K562 (cell line): ENCODE results near the gene ADAM15. TPM values are rescaled to one million over a fixed set of nuclear protein-coding genes. Genes with fewer than 3 reads are reported as not detected.

Experiments
- CEBPG ChIP-seq, 3 experiments: fragments of 200-800 bp in 1 of 3; sonication (Bioruptor generic) in 1 of 3; sonication (generic) in 1 of 3; formaldehyde crosslinking in 1 of 3; IDR thresholded peaks in 2 of 3; conservative IDR thresholded peaks in 1 of 3; 2 replicates each; pipeline versions ENCODE4 v1.6.1 to v1.8.0; 2016 to 2022; ENCODE audit warnings: missing compliant biosample characterization in 2 of 3, missing genetic modification characterization in 2 of 3, mild to moderate bottlenecking in 1 of 3, missing genetic modification reagents in 1 of 3
- CREB3L1 ChIP-seq: fragments of 450-650 bp; IDR thresholded peaks from 2 replicates; pipeline ENCODE4 v1.6.1; 2014; ENCODE audit warnings: low read depth, mild to moderate bottlenecking, moderate library complexity, borderline replicate concordance
- FOXP1 ChIP-seq: sonication (generic); formaldehyde crosslinking; IDR thresholded peaks from 2 replicates; pipeline ENCODE4 v1.8.0; 2022; ENCODE audit warnings: mild to moderate bottlenecking, missing genetic modification reagents
- FOXP4 ChIP-seq: sonication (generic); formaldehyde crosslinking; IDR thresholded peaks from 2 replicates; pipeline ENCODE4 v1.8.0; 2022; ENCODE audit warnings: mild to moderate bottlenecking, missing genetic modification reagents, borderline replicate concordance
- GMEB1 ChIP-seq: fragments of 250-450 bp; sonication (Bioruptor Pico); IDR thresholded peaks from 2 replicates; pipeline ENCODE4 v1.4.0; 2020; ENCODE audit warnings: mild to moderate bottlenecking
- GTF2E2 ChIP-seq: fragments of 200-800 bp; sonication (Bioruptor generic); IDR thresholded peaks from 2 replicates; pipeline ENCODE4 v1.6.1; 2016; ENCODE audit warnings: missing genetic modification characterization, missing compliant biosample characterization
- NFATC3 ChIP-seq: fragments of 450-650 bp; IDR thresholded peaks from 2 replicates; pipeline ENCODE4 v1.6.1; 2017; ENCODE audit warnings: mild to moderate bottlenecking
- NR3C1 ChIP-seq: sonication (generic); formaldehyde crosslinking; IDR thresholded peaks from 2 replicates; pipeline ENCODE4 v1.8.1; 2022; ENCODE audit warnings: missing genetic modification reagents
- POLR2G ChIP-seq: fragments of 200-400 bp; formaldehyde crosslinking; IDR thresholded peaks from 2 replicates; pipeline ENCODE4 v1.6.1; 2017; ENCODE audit warnings: low read depth, mild to moderate bottlenecking, antibody characterized with exemption, low read length, moderate library complexity
- RBBP5 ChIP-seq: fragments of 200-600 bp; sonication (generic); IDR thresholded peaks from 2 replicates; pipeline ENCODE4 v1.6.1; 2012; ENCODE audit warnings: borderline replicate concordance, mild to moderate bottlenecking, low read length, control low read depth, inconsistent platforms; ENCODE audit not compliant: insufficient read depth, poor library complexity, severe bottlenecking
- RCOR1 ChIP-seq, 2 experiments: IDR thresholded peaks; 2 replicates each; pipeline ENCODE4 v1.6.1; 2012; ENCODE audit warnings: low read depth in 2 of 2, low read length in 2 of 2, borderline replicate concordance in 1 of 2, improper control_type of control experiment in 1 of 2
- SIRT6 ChIP-seq: IDR thresholded peaks from one replicate; pipeline ENCODE4 v1.6.1; 2012; ENCODE audit warnings: low read depth, mild to moderate bottlenecking, control low read depth, inconsistent platforms, low read length, moderate library complexity
- USF1 ChIP-seq: sonication (generic); formaldehyde crosslinking; IDR thresholded peaks from 2 replicates; pipeline ENCODE4 v1.9.0; 2022; ENCODE audit warnings: mild to moderate bottlenecking, missing genetic modification reagents
- VEZF1 ChIP-seq: fragments of 200-800 bp; sonication (Bioruptor generic); IDR thresholded peaks from 2 replicates; pipeline ENCODE4 v1.6.1; 2017; ENCODE audit warnings: missing genetic modification characterization, missing compliant biosample characterization
- XRCC4 ChIP-seq: IDR thresholded peaks from one replicate; pipeline ENCODE4 v1.6.1; 2011; ENCODE audit not compliant: insufficient read depth, insufficient read length; ENCODE audit errors: extremely low read depth
- ZKSCAN1 ChIP-seq: fragments of 150-350 bp; IDR thresholded peaks from 2 replicates; pipeline ENCODE4 v1.6.1; 2016; ENCODE audit warnings: low read depth, low read length
- ZNF3 ChIP-seq: fragments of 250-450 bp; sonication (Bioruptor Pico); IDR thresholded peaks from 2 replicates; pipeline ENCODE4 v1.5.0; 2021; ENCODE audit warnings: mild to moderate bottlenecking, moderate library complexity
- ZNF830 ChIP-seq: fragments of 250-450 bp; sonication (Bioruptor Pico); IDR thresholded peaks from 2 replicates; pipeline ENCODE4 v1.5.0; 2021; ENCODE audit warnings: mild to moderate bottlenecking
- polyA plus RNA-seq, 8 experiments: library from polyadenylated mRNA; depleted of rRNA in 4 of 8; stranded (reverse) in 5 of 8; unstranded in 3 of 8; fragments of >200 nt; fragmentation: Nextera tagmentation in 2 of 8; fragmentation: Illumina TruSeq in 1 of 8; extraction: Ambion mirVana in 2 of 8; extraction: Trizol in 1 of 8; gene quantifications; 2 replicates each; pipeline versions ENCODE4 v1.2.1 to v1.2.3, GENCODE V29; 2011 to 2014; ENCODE audit warnings: inconsistent platforms in 1 of 8, missing spikeins in 1 of 8
- total RNA-seq, 7 experiments: library from RNA; depleted of rRNA in 6 of 7; stranded (reverse); fragments of >200 nt in 6 of 7; fragmentation: Illumina TruSeq in 2 of 7; extraction: Trizol in 2 of 7; gene quantifications; 2 replicates each; pipeline versions ENCODE4 v1.2.1 to v1.2.3, GENCODE V29; 2011 to 2021; ENCODE audit warnings: low replicate concordance in 1 of 7

Gene ADAM15
- total and polyA plus RNA-seq, 9 of the 15 experiments (the other 6 are each of a cell fraction or from before 2014, with no cell fraction given) = 0.69 to 72.3 (median 32.8) TPM

- TF ChIP-seq RBBP5 (no peak), CREB3L1 (no peak), XRCC4 (no peak), CEBPG (CRISPR knock-in tag; IDR thresholded peaks at IDR 0.05) (no peak), CEBPG (tag; conservative IDR thresholded peaks at IDR 0.05 in 1 of 2, IDR thresholded peaks at IDR 0.05 in 1 of 2) (no peak), GTF2E2 (tag) (no peak), NR3C1 (CRISPR knock-in tag) (no peak), FOXP4 (CRISPR knock-in tag) (no peak), RCOR1 (IDR thresholded peaks at IDR 0.05; ENCODE audit: borderline replicate concordance in 1 of 2, low read depth in 2 of 2, low read length in 2 of 2) (no peak), VEZF1 (peak; percentile 64), USF1 (CRISPR knock-in tag) (peak; percentile 93), ZKSCAN1 (no peak), ZNF830 (CRISPR knock-in tag) (no peak), SIRT6 (no peak), GMEB1 (CRISPR knock-in tag) (0 out of 2 replicates have a peak, but pooled peaks have one; percentile 17), ZNF3 (CRISPR knock-in tag) (no peak), FOXP1 (0 out of 2 replicates have a peak, but pooled peaks have one; percentile 31), NFATC3 (no peak), POLR2G (0 out of 2 replicates have a peak, but pooled peaks have one; percentile 20)
These were observed 29.5 kb downstream of the ADAM15 start (continued) for GRCh38 chr1:155080312-155081228.
